PC-9 (cell line): Measurements from ENCODE around the gene CAMTA1. TPM values are rescaled to one million over a fixed set of nuclear protein-coding genes. Genes with fewer than 3 reads are reported as not detected.

Source experiments
- BruUV-seq: library from RNA; stranded (reverse); fragments of 400-500 nt; replicated peaks from 2 replicates; lab custom pipeline; 2021; lab: Mats Ljungman, UMichigan
- CTCF ChIA-PET: fragments of 300-600 bp; sonication (Branson Sonifier 250); formaldehyde crosslinking; loops from one replicate; lab custom pipeline; 2022; ENCODE audit warnings: antibody characterized with exemption; lab: Charles Lee
- POLR2A ChIA-PET: fragments of 300-600 bp; sonication (Branson Sonifier 250); formaldehyde crosslinking; loops from one replicate; lab custom pipeline; 2022; ENCODE audit warnings: antibody characterized with exemption; ENCODE audit not compliant: unreplicated experiment; lab: Charles Lee
- DNase-seq, 2 experiments: peaks; one replicate each; pipeline versions ENCODE4 v3.0.0 to v3.0.0-alpha.2; 2015 to 2022; ENCODE audit warnings: mixed read lengths in 1 of 2
- H2AFZ ChIP-seq: fragments of 200-600 bp; sonication (generic); 2 replicates; pipeline ENCODE4 v1.8.1; 2017; ENCODE audit warnings: antibody characterized with exemption
- H3F3A ChIP-seq: fragments of 200-600 bp; sonication (generic); 2 replicates; pipeline ENCODE4 v1.8.1; 2017; ENCODE audit warnings: antibody characterized with exemption, mild to moderate bottlenecking, low read depth; ENCODE audit not compliant: insufficient read depth
- H3K27ac ChIP-seq: fragments of 200-600 bp; sonication (generic); 2 replicates; pipeline ENCODE4 v1.6.1; 2016; ENCODE audit warnings: mixed run types
- H3K27me3 ChIP-seq: fragments of 200-600 bp; sonication (generic); 2 replicates; pipeline ENCODE4 v1.6.1; 2016; ENCODE audit warnings: low read depth, mixed run types; ENCODE audit not compliant: insufficient read depth
- H3K36me3 ChIP-seq: fragments of 200-600 bp; sonication (generic); 2 replicates; pipeline ENCODE4 v1.6.1; 2016; ENCODE audit warnings: low read depth, mixed run types
- H3K4me1 ChIP-seq: fragments of 200-600 bp; sonication (generic); replicated peaks from 2 replicates; pipeline ENCODE4 v1.6.1; 2016; ENCODE audit warnings: mixed run types; ENCODE audit not compliant: insufficient read depth
- H3K4me2 ChIP-seq: fragments of 200-600 bp; sonication (generic); 2 replicates; pipeline ENCODE4 v1.6.1; 2017; ENCODE audit warnings: mixed run types
- H3K4me3 ChIP-seq: fragments of 200-600 bp; sonication (generic); 2 replicates; pipeline ENCODE4 v1.6.1; 2016; ENCODE audit warnings: mixed run types
- H3K79me2 ChIP-seq: fragments of 200-600 bp; sonication (generic); 2 replicates; pipeline ENCODE4 v1.6.1; 2017; ENCODE audit warnings: low read depth, mixed run types
- H3K9me2 ChIP-seq: fragments of 200-600 bp; sonication (generic); 2 replicates; pipeline ENCODE4 v1.8.1; 2017; ENCODE audit warnings: mild to moderate bottlenecking; ENCODE audit not compliant: insufficient read depth
- H3K9me3 ChIP-seq: fragments of 200-600 bp; sonication (generic); 2 replicates; pipeline ENCODE4 v1.8.1; 2016; ENCODE audit warnings: low read depth; ENCODE audit not compliant: insufficient read depth
- H4K20me1 ChIP-seq: fragments of 200-600 bp; sonication (generic); 2 replicates; pipeline ENCODE4 v1.8.1; 2017; ENCODE audit not compliant: insufficient read depth
- EZH2 ChIP-seq: fragments of 200-600 bp; sonication (generic); IDR thresholded peaks from 2 replicates; pipeline ENCODE4 v1.8.0; 2017; ENCODE audit warnings: antibody characterized with exemption, low read depth
- intact Hi-C: fragments of 100-400 bp; cut with micrococcal nuclease; formaldehyde crosslinking; loops from one replicate; pipeline ENCODE4 v1.10.0; 2022; ENCODE audit not compliant: unreplicated experiment
- total RNA-seq: library from RNA; stranded (reverse); gene quantifications from 2 replicates; pipeline ENCODE4 v1.2.3, GENCODE V29; 2021
- TF ChIP-seq, protein P1 (sequence below): fragments of 200-600 bp; sonication (generic); conservative IDR thresholded peaks from 2 replicates; pipeline ENCODE4 v1.6.1; 2017; ENCODE audit warnings: mixed run types, antibody characterized with exemption, mild to moderate bottlenecking, moderate library complexity

CAMTA1 gene
- total RNA-seq, 1 experiment from 2014 or later = 72.3 TPM

DNA sequence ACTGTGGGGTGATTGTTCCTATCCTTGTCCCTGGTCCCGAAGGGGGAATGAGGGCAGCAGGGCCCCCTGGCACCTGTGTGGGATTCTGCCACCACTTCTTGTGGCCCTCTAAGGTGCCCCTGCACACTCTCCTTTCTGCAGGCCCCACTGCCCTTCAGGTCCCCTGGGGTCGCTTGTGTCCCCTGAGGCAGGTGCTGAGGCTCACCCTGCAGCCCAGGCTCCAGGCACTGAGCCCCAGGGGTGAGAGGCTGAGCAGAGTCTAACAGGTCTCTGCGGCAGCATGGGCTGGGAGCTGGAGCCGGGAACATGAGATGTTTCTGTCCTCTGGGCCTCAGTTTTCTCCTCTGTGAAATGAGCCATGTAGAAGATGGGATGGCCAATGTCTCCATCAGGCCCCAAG, 774.9 kb downstream of the CAMTA1 start:
- no peak for DNase-seq
- ChIA-PET CTCF (no interaction called here), POLR2A (no interaction called here)
- no peak overlapping the region for H3K4me3 ChIP-seq
- H3F3A ChIP-seq = no peaks in the 10 kb centered on the region
- H3K36me3 ChIP-seq = no peaks in the 10 kb centered on the region
- intact Hi-C loops = no loop called here
- H3K9me3 ChIP-seq = no peaks in the 10 kb centered on the region
- no peaks in the 10 kb centered on the region for H3K9me2 ChIP-seq
- H3K4me2 ChIP-seq = no peak overlapping the region
- H4K20me1 ChIP-seq = no peaks in the 10 kb centered on the region
- no peak overlapping the region for H3K27ac ChIP-seq
- H2AFZ ChIP-seq = no peak overlapping the region
- TF ChIP-seq, protein P1, sequence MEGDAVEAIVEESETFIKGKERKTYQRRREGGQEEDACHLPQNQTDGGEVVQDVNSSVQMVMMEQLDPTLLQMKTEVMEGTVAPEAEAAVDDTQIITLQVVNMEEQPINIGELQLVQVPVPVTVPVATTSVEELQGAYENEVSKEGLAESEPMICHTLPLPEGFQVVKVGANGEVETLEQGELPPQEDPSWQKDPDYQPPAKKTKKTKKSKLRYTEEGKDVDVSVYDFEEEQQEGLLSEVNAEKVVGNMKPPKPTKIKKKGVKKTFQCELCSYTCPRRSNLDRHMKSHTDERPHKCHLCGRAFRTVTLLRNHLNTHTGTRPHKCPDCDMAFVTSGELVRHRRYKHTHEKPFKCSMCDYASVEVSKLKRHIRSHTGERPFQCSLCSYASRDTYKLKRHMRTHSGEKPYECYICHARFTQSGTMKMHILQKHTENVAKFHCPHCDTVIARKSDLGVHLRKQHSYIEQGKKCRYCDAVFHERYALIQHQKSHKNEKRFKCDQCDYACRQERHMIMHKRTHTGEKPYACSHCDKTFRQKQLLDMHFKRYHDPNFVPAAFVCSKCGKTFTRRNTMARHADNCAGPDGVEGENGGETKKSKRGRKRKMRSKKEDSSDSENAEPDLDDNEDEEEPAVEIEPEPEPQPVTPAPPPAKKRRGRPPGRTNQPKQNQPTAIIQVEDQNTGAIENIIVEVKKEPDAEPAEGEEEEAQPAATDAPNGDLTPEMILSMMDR = no peak
- no peak for TF ChIP-seq EZH2
- H3K27me3 ChIP-seq = peaks cover 77% of the 10 kb centered on the region
- no peaks in the 10 kb centered on the region for H3K79me2 ChIP-seq
- BruUV-seq = no TSS peak
- H3K4me1 ChIP-seq = no peaks in the 10 kb centered on the region

DNA sequence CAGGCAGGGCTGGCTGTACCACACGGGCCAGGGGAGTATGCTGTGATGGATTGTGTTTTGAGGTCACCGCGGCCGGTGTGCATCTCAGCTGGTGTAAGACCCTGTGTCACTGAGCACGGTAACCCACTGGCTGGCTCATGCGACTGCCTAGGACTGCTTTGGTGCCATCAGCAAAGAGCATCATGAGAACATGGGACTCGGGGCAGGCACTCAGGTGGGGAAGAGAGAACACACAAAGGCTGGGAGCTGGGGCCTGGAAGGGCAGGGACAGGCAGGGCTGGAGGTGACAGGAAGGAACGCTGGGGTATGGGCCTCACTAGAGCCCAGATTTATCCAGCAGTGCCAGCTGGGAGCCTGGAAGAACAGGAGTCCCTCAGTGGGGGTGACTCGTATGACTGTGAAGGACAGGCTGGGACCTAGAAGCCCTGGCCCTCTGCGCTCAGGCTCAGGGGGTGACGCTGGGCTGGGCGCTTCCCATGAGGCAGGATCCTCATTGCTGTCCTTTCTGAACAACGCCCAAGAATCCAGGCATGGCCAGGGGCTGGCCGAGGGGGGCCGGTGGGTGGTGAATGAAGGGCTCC, 775.4 kb downstream of the CAMTA1 start:
- H3K4me2 ChIP-seq = no peak overlapping the region
- H2AFZ ChIP-seq = no peak overlapping the region
- no peaks in the 10 kb centered on the region for H3K9me2 ChIP-seq
- H4K20me1 ChIP-seq = no peaks in the 10 kb centered on the region
- peaks cover 78% of the 10 kb centered on the region for H3K27me3 ChIP-seq
- ChIA-PET CTCF (no interaction called here), POLR2A (no interaction called here)
- no TSS peak for BruUV-seq
- no peaks in the 10 kb centered on the region for H3F3A ChIP-seq
- H3K27ac ChIP-seq = no peak overlapping the region
- intact Hi-C loops = no loop called here
- TF ChIP-seq, protein P1 = no peak
- no peak for TF ChIP-seq EZH2
- DNase-seq = no peak
- H3K79me2 ChIP-seq = no peaks in the 10 kb centered on the region
- no peaks in the 10 kb centered on the region for H3K9me3 ChIP-seq
- H3K4me1 ChIP-seq = no peaks in the 10 kb centered on the region
- no peak overlapping the region for H3K4me3 ChIP-seq
- no peaks in the 10 kb centered on the region for H3K36me3 ChIP-seq

DNA sequence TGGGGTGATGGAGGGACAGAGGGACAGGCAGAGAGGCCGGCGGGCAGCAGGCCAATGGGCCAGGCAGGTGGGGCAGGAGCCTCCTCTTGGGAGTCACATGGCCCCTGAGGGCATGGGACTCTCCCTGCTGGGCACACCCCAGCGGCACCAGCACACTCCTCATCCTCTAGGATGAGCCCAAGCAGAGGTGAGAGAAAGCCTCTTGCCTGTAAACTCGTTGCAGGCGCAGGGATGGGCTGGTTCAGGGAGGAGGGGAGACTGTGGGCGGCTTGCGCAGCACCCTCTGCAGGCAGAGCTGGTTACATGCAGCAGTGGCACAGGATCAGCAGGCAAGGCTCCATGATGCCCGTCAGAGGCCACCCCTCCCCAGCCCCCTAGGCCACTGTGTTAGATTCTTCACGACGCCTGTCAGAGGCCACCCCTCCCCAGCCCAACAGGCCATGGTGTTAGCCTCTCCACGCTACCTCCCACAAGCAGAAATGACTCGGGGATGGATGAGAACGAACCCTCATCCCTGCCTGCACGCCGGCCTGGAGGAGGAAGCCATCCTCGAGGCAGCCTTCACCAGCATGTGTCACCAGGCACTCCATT, 776.2 kb downstream of the CAMTA1 start:
- no peak for TF ChIP-seq EZH2
- TF ChIP-seq, protein P1 = no peak
- Histone ChIP-seq H3K4me2 (no peak overlapping the region), H3F3A (no peaks in the 10 kb centered on the region), H3K27me3 (peaks cover 76% of the 10 kb centered on the region), H2AFZ (no peak overlapping the region), H3K9me3 (no peaks in the 10 kb centered on the region), H3K27ac (no peak overlapping the region), H3K4me3 (no peak overlapping the region), H3K79me2 (no peaks in the 10 kb centered on the region), H3K36me3 (no peaks in the 10 kb centered on the region), H3K4me1 (no peaks in the 10 kb centered on the region), H3K9me2 (no peaks in the 10 kb centered on the region), H4K20me1 (no peaks in the 10 kb centered on the region)
- no TSS peak for BruUV-seq
- ChIA-PET POLR2A (no interaction called here), CTCF (no interaction called here)
- peak in 1 of 2 experiments; percentile 20 for DNase-seq
- intact Hi-C loops = no loop called here
